ENCODE results near the gene TMEM126B. TPM values are rescaled to one million over a fixed set of nuclear protein-coding genes. Genes with fewer than 3 reads are reported as not detected.

Gene TMEM126B
- total RNA-seq, 2 experiments from 2014 or later = 51.6 to 61.2 TPM

GRCh38 chr11:85627332-85627997, 928 bp upstream of the TMEM126B start, which contains the start of gene DLG2:
TSS of gene DLG2 (minus strand) at chr11:85627344.
- Mint-ChIP-seq H3K36me3 (ENCODE audit: low read depth) (peaks cover 16% of the 10 kb centered on the region), H3K27ac (peak within 1 kb of the TSS; percentile 97), H3K27me3 (no peaks in the 10 kb centered on the region), H3K9me3 (no peaks in the 10 kb centered on the region), H3K4me3 (peak within 1 kb of the TSS; percentile 93), H3K4me1 (ENCODE audit: low read depth) (peaks cover 36% of the 10 kb centered on the region)
- TF ChIP-seq, protein P1, sequence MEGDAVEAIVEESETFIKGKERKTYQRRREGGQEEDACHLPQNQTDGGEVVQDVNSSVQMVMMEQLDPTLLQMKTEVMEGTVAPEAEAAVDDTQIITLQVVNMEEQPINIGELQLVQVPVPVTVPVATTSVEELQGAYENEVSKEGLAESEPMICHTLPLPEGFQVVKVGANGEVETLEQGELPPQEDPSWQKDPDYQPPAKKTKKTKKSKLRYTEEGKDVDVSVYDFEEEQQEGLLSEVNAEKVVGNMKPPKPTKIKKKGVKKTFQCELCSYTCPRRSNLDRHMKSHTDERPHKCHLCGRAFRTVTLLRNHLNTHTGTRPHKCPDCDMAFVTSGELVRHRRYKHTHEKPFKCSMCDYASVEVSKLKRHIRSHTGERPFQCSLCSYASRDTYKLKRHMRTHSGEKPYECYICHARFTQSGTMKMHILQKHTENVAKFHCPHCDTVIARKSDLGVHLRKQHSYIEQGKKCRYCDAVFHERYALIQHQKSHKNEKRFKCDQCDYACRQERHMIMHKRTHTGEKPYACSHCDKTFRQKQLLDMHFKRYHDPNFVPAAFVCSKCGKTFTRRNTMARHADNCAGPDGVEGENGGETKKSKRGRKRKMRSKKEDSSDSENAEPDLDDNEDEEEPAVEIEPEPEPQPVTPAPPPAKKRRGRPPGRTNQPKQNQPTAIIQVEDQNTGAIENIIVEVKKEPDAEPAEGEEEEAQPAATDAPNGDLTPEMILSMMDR (IDR thresholded peaks at IDR 0.05) = no peak
- ChIA-PET POLR2A (interaction anchor here (0.9 to 3.0 kb wide), 6 partner anchors 10 to 227 kb away, joined by 4 to 33 read pairs (median 8); partner anchors contain the start of genes CCDC83 and TMEM126A), CTCF (interaction anchor here (0.7 to 2.3 kb wide), 2 partner anchors 20 to 234 kb away, joined by 3 to 8 read pairs; partner anchors contain the start of gene TMEM126A)
- intact Hi-C loops (cut with micrococcal nuclease) = loop anchor here (5.0 kb wide), 1 partner anchor 35 kb away; no protein-coding TSS in a partner anchor
- DNase-seq (peak; percentile 22), ATAC-seq (no peak)

DNA sequence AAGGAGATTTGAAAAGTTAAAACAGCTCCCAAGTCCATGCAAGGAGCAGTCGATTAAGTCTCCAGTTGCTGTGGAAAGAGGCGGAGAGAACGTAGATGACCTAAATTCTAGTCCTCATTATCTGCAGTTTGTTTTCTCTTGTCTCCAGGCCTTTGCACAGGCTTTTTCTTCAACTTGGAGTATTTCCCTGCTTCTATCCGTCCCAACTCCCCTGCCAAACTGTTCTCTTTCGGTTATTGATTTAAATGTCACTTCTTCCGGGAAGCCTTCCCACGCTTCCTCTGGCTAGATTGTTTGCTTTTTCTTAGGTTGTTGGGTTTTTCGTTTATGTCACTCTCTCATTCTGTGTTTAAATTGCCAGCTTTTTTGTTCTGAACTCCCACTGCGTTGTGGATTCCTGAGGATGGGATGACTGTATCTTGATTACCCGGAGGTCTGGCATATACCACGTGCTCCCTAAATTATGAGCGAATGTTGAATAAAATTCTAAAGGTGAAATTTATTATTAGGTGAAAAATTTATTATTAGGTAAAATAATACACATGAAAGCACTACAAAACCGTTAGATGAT, 463 bp downstream of the TMEM126B start:
- H3K27me3 Mint-ChIP-seq = no peaks in the 10 kb centered on the region
- ChIA-PET CTCF (interaction anchor here (0.7 to 2.3 kb wide), 3 partner anchors 19 to 35 kb away, joined by 3 to 8 read pairs (median 4); partner anchors contain the start of gene TMEM126A), POLR2A (interaction anchor here (0.6 to 3.0 kb wide), 12 partner anchors 8 to 616 kb away, joined by 3 to 33 read pairs (median 4); partner anchors contain the start of genes CCDC83 and TMEM126A)
- peak overlapping the region; percentile 93 for H3K4me3 Mint-ChIP-seq
- TF ChIP-seq, protein P1 (IDR thresholded peaks at IDR 0.05) = no peak
- intact Hi-C loops (cut with micrococcal nuclease) = loop anchor here (5.0 kb wide), 1 partner anchor 33 kb away; no protein-coding TSS in a partner anchor
- peak; percentile 56 for DNase-seq
- H3K36me3 Mint-ChIP-seq (ENCODE audit: low read depth) = peaks cover 23% of the 10 kb centered on the region
- peak; percentile 6 for ATAC-seq
- no peaks in the 10 kb centered on the region for H3K9me3 Mint-ChIP-seq
- H3K27ac Mint-ChIP-seq = peak overlapping the region; percentile 97
- peaks cover 36% of the 10 kb centered on the region for H3K4me1 Mint-ChIP-seq (ENCODE audit: low read depth)

DNA sequence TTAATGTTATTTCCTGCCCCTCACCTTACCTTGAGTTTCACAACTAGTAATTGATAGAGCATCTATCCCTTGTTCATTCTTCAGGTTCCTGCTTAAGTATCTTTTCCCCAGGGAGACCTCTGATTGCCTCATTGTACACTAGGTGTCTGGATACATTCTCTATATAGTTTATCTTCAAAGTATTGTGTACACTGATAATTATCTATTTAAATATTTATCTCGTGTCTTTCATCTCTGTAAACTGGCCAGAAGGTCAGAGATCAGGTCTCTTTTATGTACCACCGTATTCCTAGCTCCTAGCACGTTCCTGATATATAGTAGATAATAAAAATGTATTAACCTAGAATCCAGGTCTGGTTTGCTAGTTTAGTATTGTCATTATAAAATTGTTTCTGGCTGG, 6.4 kb downstream of the TMEM126B start:
- intact Hi-C loops (cut with micrococcal nuclease) = no loop called here
- Mint-ChIP-seq H3K9me3 (no peaks in the 10 kb centered on the region), H3K4me3 (no peak overlapping the region), H3K36me3 (ENCODE audit: low read depth) (peaks cover 33% of the 10 kb centered on the region), H3K27ac (no peak overlapping the region), H3K4me1 (ENCODE audit: low read depth) (peaks cover 14% of the 10 kb centered on the region), H3K27me3 (no peaks in the 10 kb centered on the region)
- no peak for DNase-seq
- ATAC-seq = no peak
- POLR2A ChIA-PET = interaction anchor here (1.0 kb wide), 1 partner anchor 13 kb away, joined by 3 read pairs; the partner anchor contains the start of gene TMEM126A
- TF ChIP-seq, protein P1 (IDR thresholded peaks at IDR 0.05) = no peak
- CTCF ChIA-PET = no interaction called here

DNA sequence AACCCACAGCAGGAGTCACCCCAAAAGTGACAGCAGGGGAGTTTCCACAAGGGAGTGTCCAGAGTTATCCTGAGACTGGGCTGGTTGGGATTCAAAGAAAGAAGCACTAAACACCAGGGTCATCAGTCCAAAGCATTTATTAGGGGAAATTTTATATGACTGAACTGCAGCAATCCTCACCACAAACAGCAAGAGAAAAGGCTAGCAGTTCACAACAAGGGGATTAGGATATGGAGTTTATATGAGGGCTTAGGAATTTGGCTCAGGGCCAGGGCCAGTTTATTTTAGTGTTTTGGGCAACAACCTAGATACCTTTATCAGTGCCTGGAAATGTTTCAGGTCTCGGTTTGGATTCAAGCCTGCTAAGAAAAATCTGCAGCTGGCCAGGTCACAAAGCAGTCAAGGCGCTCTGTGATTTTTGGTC, 14.8 kb downstream of the TMEM126B start:
- Mint-ChIP-seq H3K4me1 (ENCODE audit: low read depth) (peaks cover 4% of the 10 kb centered on the region), H3K27me3 (peaks cover 8% of the 10 kb centered on the region), H3K36me3 (ENCODE audit: low read depth) (peaks cover 7% of the 10 kb centered on the region), H3K4me3 (no peak overlapping the region), H3K27ac (no peak overlapping the region), H3K9me3 (no peaks in the 10 kb centered on the region)
- CTCF ChIA-PET = no interaction called here
- DNase-seq (no peak), ATAC-seq (no peak)
- POLR2A ChIA-PET = no interaction called here
- intact Hi-C loops (cut with micrococcal nuclease) = no loop called here
- TF ChIP-seq, protein P1 (IDR thresholded peaks at IDR 0.05) = no peak
